Activated CD8-positive, alpha-beta T cell treated with anti-CD3 and anti-CD28 coated beads for 36 hours (primary cell): ENCODE results near the gene CFAP68. TPM values are rescaled to one million over a fixed set of nuclear protein-coding genes. Genes with fewer than 3 reads are reported as not detected.

Experiments used
- ATAC-seq: fragments of 200-7000 bp; cut with Tn5 transposase; one replicate; pipeline ENCODE4 v1.10.0; 2021; ENCODE audit warnings: mild to moderate bottlenecking, moderate library complexity
- CTCF ChIA-PET: fragments of 350-600 bp; sonication (Branson Sonifier 250); formaldehyde crosslinking; loops from one replicate; lab custom pipeline; 2021; ENCODE audit warnings: antibody characterized with exemption; lab: Charles Lee
- POLR2A ChIA-PET: fragments of 350-600 bp; sonication (Branson Sonifier 250); formaldehyde crosslinking; loops from one replicate; lab custom pipeline; 2021; ENCODE audit warnings: antibody characterized with exemption; lab: Charles Lee
- DNase-seq: peaks from one replicate; pipeline ENCODE4 v3.0.0-alpha.2; 2020
- H3K27ac Mint-ChIP-seq: one replicate; pipeline ENCODE4 v1.8.0; 2021; ENCODE audit warnings: mild to moderate bottlenecking, mixed read lengths
- H3K27me3 Mint-ChIP-seq: one replicate; pipeline ENCODE4 v1.8.0; 2021; ENCODE audit warnings: mixed read lengths
- H3K36me3 Mint-ChIP-seq: one replicate; pipeline ENCODE4 v1.8.0; 2021; ENCODE audit warnings: low read depth, mixed read lengths
- H3K4me1 Mint-ChIP-seq: one replicate; pipeline ENCODE4 v1.8.0; 2021; ENCODE audit warnings: low read depth, mixed read lengths
- H3K4me3 Mint-ChIP-seq: one replicate; pipeline ENCODE4 v1.8.0; 2021; ENCODE audit warnings: mild to moderate bottlenecking, moderate library complexity, mixed read lengths
- H3K9me3 Mint-ChIP-seq: one replicate; pipeline ENCODE4 v1.8.0; 2021; ENCODE audit warnings: mixed read lengths
- CTCF ChIP-seq: fragments of 200-600 bp; IDR thresholded peaks from one replicate; pipeline ENCODE4 v1.8.0; 2022; ENCODE audit warnings: antibody characterized with exemption, mild to moderate bottlenecking
- intact Hi-C: fragments of 100-400 bp; cut with micrococcal nuclease; formaldehyde crosslinking; loops from one replicate; pipeline ENCODE4 v1.10.0; 2022
- total RNA-seq, 2 experiments: library from RNA; stranded (reverse); gene quantifications; one replicate each; pipeline ENCODE4 v1.2.3, GENCODE V29; 2021

Gene CFAP68
- total RNA-seq, 2 experiments from 2014 or later: 38.6 to 39.1 TPM

GRCh38 chr11:111906680-111907079 is 27.3 kb downstream of the CFAP68 start:
- CTCF ChIA-PET: interaction anchor here (1.0 kb wide), 1 partner anchor 21 kb away, joined by 3 read pairs; no protein-coding TSS in a partner anchor
- no peak for ATAC-seq
- Mint-ChIP-seq H3K27ac (no peak overlapping the region), H3K27me3 (peaks cover 15% of the 10 kb centered on the region), H3K4me1 (no peaks in the 10 kb centered on the region), H3K4me3 (no peak overlapping the region), H3K36me3 (peaks cover 2% of the 10 kb centered on the region), H3K9me3 (peaks cover 2% of the 10 kb centered on the region)
- intact Hi-C loops: no loop called here
- POLR2A ChIA-PET: no interaction called here
- TF ChIP-seq CTCF: no peak
- no peak for DNase-seq

GRCh38 chr11:111908639-111909305 is 29.4 kb downstream of the CFAP68 start:
- ATAC-seq: no peak
- TF ChIP-seq CTCF: no peak
- no peak for DNase-seq
- H3K36me3 Mint-ChIP-seq: peaks cover 2% of the 10 kb centered on the region
- H3K4me1 Mint-ChIP-seq: no peaks in the 10 kb centered on the region
- peaks cover 23% of the 10 kb centered on the region for H3K27me3 Mint-ChIP-seq
- peaks cover 2% of the 10 kb centered on the region for H3K9me3 Mint-ChIP-seq
- CTCF ChIA-PET: interaction anchor here (0.6 kb wide), 1 partner anchor 90 kb away, joined by 3 read pairs; no protein-coding TSS in a partner anchor
- intact Hi-C loops: no loop called here
- H3K27ac Mint-ChIP-seq: no peak overlapping the region
- POLR2A ChIA-PET: no interaction called here
- H3K4me3 Mint-ChIP-seq: no peak overlapping the region

- peaks cover 27% of the 10 kb centered on the region for H3K27me3 Mint-ChIP-seq
These were observed 30.0 kb downstream of the CFAP68 start for GRCh38 chr11:111909378-111909777.

GRCh38 chr11:111910676-111911562 is 31.6 kb downstream of the CFAP68 start:
- H3K27me3 Mint-ChIP-seq: peaks cover 30% of the 10 kb centered on the region
- ATAC-seq (no peak), DNase-seq (no peak)
- intact Hi-C loops: no loop called here
- H3K4me3 Mint-ChIP-seq: no peak overlapping the region
- no peak for TF ChIP-seq CTCF
- CTCF ChIA-PET: interaction anchor here (0.9 to 1.1 kb wide), 3 partner anchors 21 to 202 kb away, joined by 3 read pairs; no protein-coding TSS in a partner anchor
- H3K4me1 Mint-ChIP-seq: no peaks in the 10 kb centered on the region
- H3K36me3 Mint-ChIP-seq: no peaks in the 10 kb centered on the region
- no peak overlapping the region for H3K27ac Mint-ChIP-seq
- POLR2A ChIA-PET: interaction anchor here (0.7 kb wide), 1 partner anchor 18 kb away, joined by 3 read pairs; no protein-coding TSS in a partner anchor
- H3K9me3 Mint-ChIP-seq: no peaks in the 10 kb centered on the region

More at GRCh38 chr11:111909378-111909777, 30.0 kb downstream of the CFAP68 start:
- intact Hi-C loops: no loop called here
- POLR2A ChIA-PET: no interaction called here
- Mint-ChIP-seq H3K4me3 (no peak overlapping the region), H3K9me3 (peaks cover 2% of the 10 kb centered on the region), H3K4me1 (no peaks in the 10 kb centered on the region), H3K36me3 (peaks cover 2% of the 10 kb centered on the region), H3K27ac (no peak overlapping the region)
- ATAC-seq: no peak
- DNase-seq: no peak
- CTCF ChIA-PET: interaction anchor here (0.6 to 1.1 kb wide), 3 partner anchors 22 to 89 kb away, joined by 3 read pairs; no protein-coding TSS in a partner anchor
- no peak for TF ChIP-seq CTCF
